Breast epithelium (tissue), 4 donors: ENCODE results near the gene CYP4F22. TPM values are rescaled to one million over a fixed set of nuclear protein-coding genes. Genes with fewer than 3 reads are reported as not detected.

Experiments used
- DNase-seq, 2 donors: peaks; one replicate each; pipeline ENCODE4 v3.0.0-alpha.2; 2019; ENCODE audit warnings: low spot score in 2 of 2
- H3K27ac ChIP-seq, 2 donors: fragments of 200-600 bp; sonication (generic) in 1 of 2; one replicate each; pipeline ENCODE4 v1.5.1; 2016 to 2019; ENCODE audit warnings: mild to moderate bottlenecking in 1 of 2
- H3K27me3 ChIP-seq, 2 donors: fragments of 200-600 bp; sonication (generic) in 1 of 2; one replicate each; pipeline versions ENCODE4 v1.5.1 to v1.6.0; 2017 to 2019; ENCODE audit warnings: control low read depth in 1 of 2, mild to moderate bottlenecking in 1 of 2
- H3K36me3 ChIP-seq: fragments of 200-600 bp; one replicate; pipeline ENCODE4 v1.5.1; 2019
- H3K4me1 ChIP-seq, 2 donors: fragments of 200-600 bp; sonication (generic); one replicate each; pipeline ENCODE4 v1.5.1; 2016 to 2019; ENCODE audit warnings: control low read depth in 1 of 2
- H3K4me3 ChIP-seq, 3 donors: fragments of 200-600 bp; sonication (generic); 1 replicate in 2 of 3; 2 replicates in 1 of 3; pipeline ENCODE4 v1.5.1; 2016 to 2019; ENCODE audit warnings: mild to moderate bottlenecking in 3 of 3, moderate library complexity in 2 of 3
- H3K9me3 ChIP-seq, 2 donors: fragments of 200-600 bp; sonication (generic) in 1 of 2; one replicate each; pipeline ENCODE4 v1.5.1; 2016 to 2019; ENCODE audit warnings: control low read depth in 1 of 2
- CTCF ChIP-seq, 3 donors: fragments of 450-650 bp; IDR thresholded peaks; one replicate each; pipeline ENCODE4 v1.5.1; 2016 to 2017; ENCODE audit warnings: antibody characterized with exemption in 3 of 3, mild to moderate bottlenecking in 3 of 3, moderate library complexity in 3 of 3
- POLR2A ChIP-seq: fragments of 450-650 bp; IDR thresholded peaks from one replicate; pipeline ENCODE4 v1.6.1; 2016; ENCODE audit warnings: antibody characterized with exemption, mild to moderate bottlenecking, moderate library complexity
- POLR2AphosphoS5 ChIP-seq, 3 donors: sonication (generic); formaldehyde crosslinking; IDR thresholded peaks; one replicate each; pipeline ENCODE4 v1.6.1; 2017; ENCODE audit warnings: antibody characterized with exemption in 3 of 3
- intact Hi-C: fragments of 100-400 bp; cut with DNase I; formaldehyde crosslinking; loops from one replicate; pipeline ENCODE4 v1.15.1; 2023; ENCODE audit warnings: low total_unique reads
- total RNA-seq, 3 donors: library from RNA; depleted of rRNA; stranded (reverse); fragments of >200 nt; gene quantifications; one replicate each; pipeline ENCODE4 v1.1.0, GENCODE V29; 2016

CYP4F22 gene
- total RNA-seq, 3 donors from 2014 or later, result 8.8 to 26.9 (median 9.4) TPM

- no peak for DNase-seq
- TF ChIP-seq CTCF (IDR thresholded peaks at IDR 0.05) (no peak), POLR2AphosphoS5 (IDR thresholded peaks at IDR 0.05) (no peak), POLR2A (no peak)
These were observed 68.3 kb downstream of the CYP4F22 start for GRCh38 chr19:15576526-15577156.

GRCh38 chr19:15577184-15577771 lies 69.0 kb downstream of the CYP4F22 start:
- intact Hi-C loops, result no loop called here
- Histone ChIP-seq H3K4me1 (no peaks in the 10 kb centered on the region), H3K4me3 (no peak overlapping the region), H3K27ac (no peak overlapping the region), H3K27me3 (no peaks in the 10 kb centered on the region), H3K36me3 (no peaks in the 10 kb centered on the region), H3K9me3 (no peaks in the 10 kb centered on the region)
- no peak for DNase-seq
- TF ChIP-seq POLR2AphosphoS5 (IDR thresholded peaks at IDR 0.05), result no peak

More at GRCh38 chr19:15576526-15577156, 68.3 kb downstream of the CYP4F22 start:
- intact Hi-C loops, result no loop called here
- no peak overlapping the region for H3K27ac ChIP-seq
- H3K4me1 ChIP-seq, result no peaks in the 10 kb centered on the region
- no peak overlapping the region for H3K4me3 ChIP-seq
- no peaks in the 10 kb centered on the region for H3K9me3 ChIP-seq
- H3K27me3 ChIP-seq, result no peaks in the 10 kb centered on the region
- no peaks in the 10 kb centered on the region for H3K36me3 ChIP-seq

GRCh38 chr19:15583346-15583745 lies 75.0 kb downstream of the CYP4F22 start:
- DNase-seq, result no peak

GRCh38 chr19:15584095-15584494 lies 75.8 kb downstream of the CYP4F22 start:
- Histone ChIP-seq H3K4me3 (peak overlapping the region in 1 of 3 donors; percentile 50), H3K27me3 (no peaks in the 10 kb centered on the region), H3K36me3 (no peaks in the 10 kb centered on the region), H3K4me1 (no peaks in the 10 kb centered on the region), H3K27ac (no peak overlapping the region), H3K9me3 (no peaks in the 10 kb centered on the region)
- intact Hi-C loops, result no loop called here
- TF ChIP-seq POLR2AphosphoS5 (IDR thresholded peaks at IDR 0.05) (no peak), POLR2A (no peak), CTCF (IDR thresholded peaks at IDR 0.05) (no peak)
- DNase-seq, result no peak

More at GRCh38 chr19:15583346-15583745, 75.0 kb downstream of the CYP4F22 start:
- intact Hi-C loops, result no loop called here
- no peaks in the 10 kb centered on the region for H3K4me1 ChIP-seq
- no peak overlapping the region for H3K4me3 ChIP-seq
- no peak for TF ChIP-seq CTCF (IDR thresholded peaks at IDR 0.05)
- TF ChIP-seq POLR2AphosphoS5 (IDR thresholded peaks at IDR 0.05), result no peak
- no peak for TF ChIP-seq POLR2A
- H3K27ac ChIP-seq, result no peak overlapping the region
- no peaks in the 10 kb centered on the region for H3K36me3 ChIP-seq
- H3K27me3 ChIP-seq, result no peaks in the 10 kb centered on the region
- no peaks in the 10 kb centered on the region for H3K9me3 ChIP-seq

- peak; percentile 54 to 87 for DNase-seq
- H3K4me3 ChIP-seq, result peak overlapping the region in 1 of 3 donors; percentile 50
- intact Hi-C loops, result no loop called here
These were observed 76.3 kb downstream of the CYP4F22 start for GRCh38 chr19:15584541-15585115.

More at GRCh38 chr19:15584541-15585115, 76.3 kb downstream of the CYP4F22 start:
- H3K27me3 ChIP-seq, result no peaks in the 10 kb centered on the region
- no peaks in the 10 kb centered on the region for H3K36me3 ChIP-seq
- H3K27ac ChIP-seq, result no peak overlapping the region
- TF ChIP-seq POLR2AphosphoS5 (IDR thresholded peaks at IDR 0.05) (no peak), CTCF (IDR thresholded peaks at IDR 0.05) (peak; percentile 46 to 87 (median 84))
- no peaks in the 10 kb centered on the region for H3K9me3 ChIP-seq
- no peaks in the 10 kb centered on the region for H3K4me1 ChIP-seq
